Measurements from ENCODE around the gene CHMP4B. TPM values are rescaled to one million over a fixed set of nuclear protein-coding genes. Genes with fewer than 3 reads are reported as not detected.
A peak's percentile ranks its signal among the peaks of the same experiment; 100 is the strongest.

Gene CHMP4B
- total and polyA plus RNA-seq, 12 donors: 55.1 to 150 (median 93.4) TPM

- Histone ChIP-seq H3K27me3 (no peaks in the 10 kb centered on the region), H3K4me3 (no peak overlapping the region), H3K27ac (peak overlapping the region in 1 of 5 donors; percentile 33), H3K36me3 (replicated peaks in 1 of 2) (peaks cover 0 to 14% of the 10 kb centered on the region in 2 donors), H3K4me1 (replicated peaks in 1 of 2) (peaks cover 0 to 6% of the 10 kb centered on the region in 2 donors), H3K9me3 (replicated peaks in 1 of 3) (no peaks in the 10 kb centered on the region)
- TF ChIP-seq POLR2A (IDR thresholded peaks at IDR 0.05): no peak
- no peak for TF ChIP-seq CTCF (IDR thresholded peaks at IDR 0.05)
- WGBS, 4 donors: 54 to 69% (median 64%) methylated on average over 3 of the region's 3 CpGs
- intact Hi-C loops (cut with DNase I): loop anchor here in 1 of 2 donors (5.0 to 10.0 kb wide), 2 partner anchors 213 to 265 kb away; no protein-coding TSS in a partner anchor
- no peak for DNase-seq
Observed at GRCh38 chr20:33859751-33860150, 48.6 kb downstream of the CHMP4B start.

- Histone ChIP-seq H3K9me3 (replicated peaks in 1 of 3) (no peaks in the 10 kb centered on the region), H3K4me3 (no peak overlapping the region), H3K27ac (no peak overlapping the region), H3K36me3 (replicated peaks in 1 of 2) (peaks cover 0 to 4% of the 10 kb centered on the region in 2 donors), H3K27me3 (no peaks in the 10 kb centered on the region), H3K4me1 (replicated peaks in 1 of 2) (peaks cover 0 to 6% of the 10 kb centered on the region in 2 donors)
- WGBS, 4 donors: 85 to 91% (median 91%) methylated on average over 8 to 9 of the region's 9 CpGs
- intact Hi-C loops (cut with DNase I): loop anchor here in 1 of 2 donors (10.0 kb wide), 1 partner anchor 263 kb away; no protein-coding TSS in a partner anchor
- TF ChIP-seq CTCF (IDR thresholded peaks at IDR 0.05) (no peak), POLR2A (IDR thresholded peaks at IDR 0.05) (no peak)
- no peak for DNase-seq
Observed at GRCh38 chr20:33861458-33861857, 50.3 kb downstream of the CHMP4B start.

GRCh38 chr20:33862709-33863403, 51.7 kb downstream of the CHMP4B start:
- Histone ChIP-seq H3K36me3 (replicated peaks in 1 of 2) (no peaks in the 10 kb centered on the region), H3K4me1 (replicated peaks in 1 of 2) (peaks cover 0 to 6% of the 10 kb centered on the region in 2 donors), H3K27ac (no peak overlapping the region), H3K27me3 (no peaks in the 10 kb centered on the region), H3K4me3 (no peak overlapping the region), H3K9me3 (replicated peaks in 1 of 3) (no peaks in the 10 kb centered on the region)
- WGBS, 4 donors: 13 to 38% (median 20%) methylated on average over 5 to 32 of the region's 32 CpGs
- TF ChIP-seq POLR2A (IDR thresholded peaks at IDR 0.05) (no peak), CTCF (IDR thresholded peaks at IDR 0.05) (peak in 5 of 6 experiments; percentile 46 to 68 (median 57))
- DNase-seq: peak; percentile 22 to 67 (median 39)
- intact Hi-C loops (cut with DNase I): loop anchor here in 1 of 2 donors (10.0 kb wide), 1 partner anchor 262 kb away; no protein-coding TSS in a partner anchor

GRCh38 chr20:33863440-33864323, 52.5 kb downstream of the CHMP4B start:
- H3K4me3 ChIP-seq: no peak overlapping the region
- H3K36me3 ChIP-seq (replicated peaks in 1 of 2): no peaks in the 10 kb centered on the region
- no peaks in the 10 kb centered on the region for H3K9me3 ChIP-seq (replicated peaks in 1 of 3)
- peaks cover 0 to 6% of the 10 kb centered on the region in 2 donors for H3K4me1 ChIP-seq (replicated peaks in 1 of 2)
- H3K27me3 ChIP-seq: no peaks in the 10 kb centered on the region
- no peak for DNase-seq
- intact Hi-C loops (cut with DNase I): loop anchor here in 1 of 2 donors (10.0 kb wide), 1 partner anchor 261 kb away; no protein-coding TSS in a partner anchor
- TF ChIP-seq CTCF (IDR thresholded peaks at IDR 0.05) (no peak), POLR2A (IDR thresholded peaks at IDR 0.05) (no peak)
- 83 to 88% (median 86%) methylated on average over 7 of the region's 7 CpGs for WGBS, 4 donors
- H3K27ac ChIP-seq: no peak overlapping the region

Measured in adrenal gland (tissue), 12 donors.